22Rv1 (cell line): Measurements from ENCODE around the gene NUDT1.

ENCODE experiments used
- ZFX ChIP-seq: fragments of 450-650 bp; IDR thresholded peaks from 2 replicates; pipeline ENCODE4 v1.6.1; 2017; ENCODE audit warnings: antibody characterized with exemption, borderline replicate concordance
- TF ChIP-seq, protein P1 (sequence below): fragments of 450-650 bp; IDR thresholded peaks from 2 replicates; pipeline ENCODE4 v1.5.1; 2017; ENCODE audit warnings: mild to moderate bottlenecking

DNA sequence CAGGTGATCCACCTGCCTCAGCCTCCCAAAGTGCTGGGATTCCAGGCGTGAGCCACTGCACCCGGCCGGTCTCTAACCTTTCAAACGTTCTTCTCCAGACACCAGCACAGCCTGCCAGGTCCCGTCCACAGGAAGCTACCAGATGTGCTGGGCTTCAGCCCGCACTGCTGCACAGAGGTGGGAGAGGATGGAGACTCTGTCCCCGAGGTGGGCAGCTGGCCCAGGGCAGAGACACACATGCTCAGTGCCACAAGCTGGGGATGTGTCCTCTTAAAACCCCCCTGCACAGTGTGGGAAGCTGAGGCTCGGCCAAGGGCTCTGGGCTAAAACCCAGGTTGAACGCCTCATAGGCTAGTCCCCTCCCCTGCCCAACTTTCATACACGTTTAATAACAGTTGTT, 9.4 kb downstream of the NUDT1 start:
- TF ChIP-seq, protein P1, sequence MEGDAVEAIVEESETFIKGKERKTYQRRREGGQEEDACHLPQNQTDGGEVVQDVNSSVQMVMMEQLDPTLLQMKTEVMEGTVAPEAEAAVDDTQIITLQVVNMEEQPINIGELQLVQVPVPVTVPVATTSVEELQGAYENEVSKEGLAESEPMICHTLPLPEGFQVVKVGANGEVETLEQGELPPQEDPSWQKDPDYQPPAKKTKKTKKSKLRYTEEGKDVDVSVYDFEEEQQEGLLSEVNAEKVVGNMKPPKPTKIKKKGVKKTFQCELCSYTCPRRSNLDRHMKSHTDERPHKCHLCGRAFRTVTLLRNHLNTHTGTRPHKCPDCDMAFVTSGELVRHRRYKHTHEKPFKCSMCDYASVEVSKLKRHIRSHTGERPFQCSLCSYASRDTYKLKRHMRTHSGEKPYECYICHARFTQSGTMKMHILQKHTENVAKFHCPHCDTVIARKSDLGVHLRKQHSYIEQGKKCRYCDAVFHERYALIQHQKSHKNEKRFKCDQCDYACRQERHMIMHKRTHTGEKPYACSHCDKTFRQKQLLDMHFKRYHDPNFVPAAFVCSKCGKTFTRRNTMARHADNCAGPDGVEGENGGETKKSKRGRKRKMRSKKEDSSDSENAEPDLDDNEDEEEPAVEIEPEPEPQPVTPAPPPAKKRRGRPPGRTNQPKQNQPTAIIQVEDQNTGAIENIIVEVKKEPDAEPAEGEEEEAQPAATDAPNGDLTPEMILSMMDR, result no peak
- no peak for TF ChIP-seq ZFX
